Breast epithelium (tissue), 3 donors: Measurements from ENCODE around the gene DOCK3.

Source experiments
- CTCF ChIP-seq, 3 donors: fragments of 450-650 bp; IDR thresholded peaks; one replicate each; pipeline ENCODE4 v1.5.1; 2016 to 2017; ENCODE audit warnings: antibody characterized with exemption in 3 of 3, mild to moderate bottlenecking in 3 of 3, moderate library complexity in 3 of 3
- POLR2A ChIP-seq: fragments of 450-650 bp; IDR thresholded peaks from one replicate; pipeline ENCODE4 v1.6.1; 2016; ENCODE audit warnings: antibody characterized with exemption, mild to moderate bottlenecking, moderate library complexity

- TF ChIP-seq CTCF (IDR thresholded peaks at IDR 0.05) (no peak), POLR2A (no peak)
These were observed 632.7 kb downstream of the DOCK3 start for GRCh38 chr3:51307458-51307857.
